SK-N-MC (cell line): Measurements from ENCODE around the gene MAN2A2.

Experiments used
- EZH2 ChIP-seq: fragments of 200-600 bp; sonication (generic); IDR thresholded peaks from one replicate; pipeline ENCODE4 v1.6.1; 2017; ENCODE audit warnings: antibody characterized with exemption
- FOXP2 ChIP-seq: optimal IDR thresholded peaks from 2 replicates; pipeline ENCODE3; 2011; ENCODE audit warnings: mild to moderate bottlenecking, moderate library complexity; ENCODE audit not compliant: insufficient read depth; ENCODE audit errors: extremely low read length, control extremely low read depth
- POLR2AphosphoS5 ChIP-seq: IDR thresholded peaks from 2 replicates; pipeline ENCODE4 v1.6.1; 2012; ENCODE audit warnings: mild to moderate bottlenecking, low read depth, low read length, borderline replicate concordance

DNA sequence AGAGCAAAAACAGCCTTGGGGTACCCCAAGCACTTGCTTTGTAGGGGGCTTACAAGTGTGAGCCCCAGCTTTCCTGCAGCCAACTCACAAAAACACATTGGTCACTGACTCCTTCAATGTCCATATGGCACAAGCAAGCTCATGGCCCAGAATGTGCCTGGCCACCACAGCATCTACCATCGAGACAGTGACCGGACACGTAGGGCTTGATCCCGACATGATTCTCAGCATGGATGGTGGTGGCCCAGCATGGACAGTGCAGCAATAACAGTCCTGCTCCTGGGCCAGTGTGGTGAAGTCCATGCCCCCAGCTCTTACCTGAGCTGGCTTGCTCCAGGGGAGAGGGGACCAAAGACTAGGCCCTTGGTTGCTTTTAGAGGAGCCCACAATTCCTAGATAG, 37.9 kb downstream of the MAN2A2 start:
- TF ChIP-seq EZH2 (no peak), POLR2AphosphoS5 (no peak), FOXP2 (no peak)
